NCI-H2081 (cell line): Measurements from ENCODE around the gene PI4KA.

Experiments
- DNase-seq, 2 experiments: peaks; one replicate each; lab custom pipeline; 2025; lab: John Stamatoyannopoulos, UW

The PI4KA gene

GRCh38 chr22:20881869-20882815 lies 23.5 kb upstream of the PI4KA start:
- DNase-seq = no peak

GRCh38 chr22:20881231-20881630 lies 22.6 kb upstream of the PI4KA start:
- DNase-seq = no peak

GRCh38 chr22:20877715-20878114 lies 19.1 kb upstream of the PI4KA start:
- DNase-seq = no peak

GRCh38 chr22:20875296-20875695 lies 16.7 kb upstream of the PI4KA start:
- no peak for DNase-seq

GRCh38 chr22:20873214-20873613 lies 14.6 kb upstream of the PI4KA start:
- no peak for DNase-seq

- no peak for DNase-seq
Observed at GRCh38 chr22:20869234-20869633, 10.6 kb upstream of the PI4KA start.

- no peak for DNase-seq
Observed at GRCh38 chr22:20868025-20868962, 9.7 kb upstream of the PI4KA start.

- no peak for DNase-seq
Observed at GRCh38 chr22:20867179-20868024, 8.8 kb upstream of the PI4KA start.

GRCh38 chr22:20866736-20867135 lies 8.1 kb upstream of the PI4KA start:
- no peak for DNase-seq

- no peak for DNase-seq
Observed at GRCh38 chr22:20865875-20866445, 7.3 kb upstream of the PI4KA start.

- DNase-seq = no peak
Observed at GRCh38 chr22:20865331-20865730, 6.7 kb upstream of the PI4KA start.

- no peak for DNase-seq
Observed at GRCh38 chr22:20864186-20864908, 5.7 kb upstream of the PI4KA start.

- no peak for DNase-seq
Observed at GRCh38 chr22:20863366-20863765, 4.8 kb upstream of the PI4KA start.

GRCh38 chr22:20862540-20862939 lies 3.9 kb upstream of the PI4KA start:
- DNase-seq = no peak

- DNase-seq = no peak
Observed at GRCh38 chr22:20859615-20860014, 1.0 kb upstream of the PI4KA start.

- DNase-seq = peak; percentile 76 to 80
Observed at GRCh38 chr22:20857838-20858614, 585 bp downstream of the PI4KA start.

GRCh38 chr22:20857247-20857643 lies 1.4 kb downstream of the PI4KA start:
- no peak for DNase-seq

GRCh38 chr22:20853236-20853660 lies 5.4 kb downstream of the PI4KA start:
- no peak for DNase-seq

- peak in 1 of 2 experiments; percentile 1 for DNase-seq
Observed at GRCh38 chr22:20852503-20852902, 6.1 kb downstream of the PI4KA start.

GRCh38 chr22:20852076-20852475 lies 6.5 kb downstream of the PI4KA start:
- no peak for DNase-seq
